Measurements from ENCODE around the gene OR10H1. TPM values are rescaled to one million over a fixed set of nuclear protein-coding genes. Genes with fewer than 3 reads are reported as not detected.

Gene OR10H1, protein sequence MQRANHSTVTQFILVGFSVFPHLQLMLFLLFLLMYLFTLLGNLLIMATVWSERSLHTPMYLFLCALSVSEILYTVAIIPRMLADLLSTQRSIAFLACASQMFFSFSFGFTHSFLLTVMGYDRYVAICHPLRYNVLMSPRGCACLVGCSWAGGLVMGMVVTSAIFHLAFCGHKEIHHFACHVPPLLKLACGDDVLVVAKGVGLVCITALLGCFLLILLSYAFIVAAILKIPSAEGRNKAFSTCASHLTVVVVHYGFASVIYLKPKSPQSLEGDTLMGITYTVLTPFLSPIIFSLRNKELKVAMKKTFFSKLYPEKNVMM
- 0.04 TPM in 1 of 3 replicates, not detected in the others for total RNA-seq

- DNase-seq (ENCODE audit: low spot score in 2 of 2, unreplicated experiment in 2 of 2): no peak
- Mint-ChIP-seq H3K4me1 (no peaks in the 10 kb centered on the region), H3K36me3 (peaks cover 3% of the 10 kb centered on the region), H3K4me3 (no peak within 1 kb of the TSS), H3K27me3 (ENCODE audit: low read depth) (no peaks in the 10 kb centered on the region), H3K27ac (no peak within 1 kb of the TSS), H3K9me3 (peaks cover 66% of the 10 kb centered on the region)
- no peak for TF ChIP-seq CTCF (IDR thresholded peaks at IDR 0.05; ENCODE audit: unreplicated experiment)
Measured at GRCh38 chr19:15815306-15815705, at the start of gene OR10H1. Gene OR10H1, minus strand, starts transcription at chr19:15815664. Its CDS starts 7,627 bp downstream, at chr19:15808037.

GRCh38 chr19:15864824-15865223 lies 49.4 kb upstream of the OR10H1 start:
- H3K4me3 Mint-ChIP-seq: no peak overlapping the region
- DNase-seq (ENCODE audit: low spot score in 2 of 2, unreplicated experiment in 2 of 2): no peak
- H3K27ac Mint-ChIP-seq: no peak overlapping the region
- no peaks in the 10 kb centered on the region for H3K4me1 Mint-ChIP-seq
- H3K9me3 Mint-ChIP-seq: peaks cover 51% of the 10 kb centered on the region
- no peak for TF ChIP-seq CTCF (IDR thresholded peaks at IDR 0.05; ENCODE audit: unreplicated experiment)
- no peaks in the 10 kb centered on the region for H3K27me3 Mint-ChIP-seq (ENCODE audit: low read depth)
- H3K36me3 Mint-ChIP-seq: peaks cover 8% of the 10 kb centered on the region

GRCh38 chr19:15863272-15863671 lies 47.8 kb upstream of the OR10H1 start:
- no peak for TF ChIP-seq CTCF (IDR thresholded peaks at IDR 0.05; ENCODE audit: unreplicated experiment)
- H3K4me1 Mint-ChIP-seq: no peaks in the 10 kb centered on the region
- H3K36me3 Mint-ChIP-seq: peaks cover 7% of the 10 kb centered on the region
- DNase-seq (ENCODE audit: low spot score in 2 of 2, unreplicated experiment in 2 of 2): no peak
- H3K27ac Mint-ChIP-seq: no peak overlapping the region
- peaks cover 38% of the 10 kb centered on the region for H3K9me3 Mint-ChIP-seq
- no peaks in the 10 kb centered on the region for H3K27me3 Mint-ChIP-seq (ENCODE audit: low read depth)
- no peak overlapping the region for H3K4me3 Mint-ChIP-seq

GRCh38 chr19:15862444-15862843 lies 47.0 kb upstream of the OR10H1 start:
- Mint-ChIP-seq H3K27me3 (ENCODE audit: low read depth) (no peaks in the 10 kb centered on the region), H3K36me3 (peaks cover 6% of the 10 kb centered on the region), H3K4me1 (no peaks in the 10 kb centered on the region), H3K4me3 (no peak overlapping the region), H3K27ac (no peak overlapping the region), H3K9me3 (peaks cover 32% of the 10 kb centered on the region)
- no peak for DNase-seq (ENCODE audit: low spot score in 2 of 2, unreplicated experiment in 2 of 2)
- TF ChIP-seq CTCF (IDR thresholded peaks at IDR 0.05; ENCODE audit: unreplicated experiment): no peak

DNA sequence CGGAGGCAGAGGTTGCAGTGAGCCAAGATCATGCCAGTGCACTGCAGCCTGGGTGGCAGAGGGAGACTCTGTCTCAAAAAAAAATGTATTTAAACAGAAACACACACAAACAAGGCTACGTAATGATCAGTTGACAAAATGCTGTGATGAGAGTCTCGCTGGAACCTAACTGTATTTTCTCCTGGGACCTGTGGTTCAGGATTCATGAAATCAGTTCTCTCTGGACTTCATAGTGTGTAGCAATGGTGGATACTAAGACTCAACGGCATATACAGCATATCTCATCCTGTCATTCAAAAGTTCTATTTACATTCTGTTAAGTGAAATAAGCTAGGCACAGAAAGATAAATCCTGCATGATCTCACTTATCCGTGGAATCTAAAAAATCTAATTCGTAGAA lies 45.1 kb upstream of the OR10H1 start:
- Mint-ChIP-seq H3K27me3 (ENCODE audit: low read depth) (no peaks in the 10 kb centered on the region), H3K36me3 (peaks cover 4% of the 10 kb centered on the region), H3K27ac (no peak overlapping the region), H3K4me1 (no peaks in the 10 kb centered on the region), H3K4me3 (no peak overlapping the region), H3K9me3 (peaks cover 35% of the 10 kb centered on the region)
- TF ChIP-seq CTCF (IDR thresholded peaks at IDR 0.05; ENCODE audit: unreplicated experiment): no peak
- no peak for DNase-seq (ENCODE audit: low spot score in 2 of 2, unreplicated experiment in 2 of 2)
